HG03442 (cell line): ENCODE results near the gene NSG1.
"Not testable (repeated sequence)": the region's sequence is repeated elsewhere in the genome, so short reads cannot be mapped to it uniquely, and the experiment has no call there.

Source experiments
- ATAC-seq: cut with Tn5 transposase; IDR thresholded peaks from one replicate; pipeline ENCODE4 v1.9.1; 2021; ENCODE audit warnings: mild to moderate bottlenecking, moderate library complexity; ENCODE audit not compliant: unreplicated experiment

Gene NSG1

DNA sequence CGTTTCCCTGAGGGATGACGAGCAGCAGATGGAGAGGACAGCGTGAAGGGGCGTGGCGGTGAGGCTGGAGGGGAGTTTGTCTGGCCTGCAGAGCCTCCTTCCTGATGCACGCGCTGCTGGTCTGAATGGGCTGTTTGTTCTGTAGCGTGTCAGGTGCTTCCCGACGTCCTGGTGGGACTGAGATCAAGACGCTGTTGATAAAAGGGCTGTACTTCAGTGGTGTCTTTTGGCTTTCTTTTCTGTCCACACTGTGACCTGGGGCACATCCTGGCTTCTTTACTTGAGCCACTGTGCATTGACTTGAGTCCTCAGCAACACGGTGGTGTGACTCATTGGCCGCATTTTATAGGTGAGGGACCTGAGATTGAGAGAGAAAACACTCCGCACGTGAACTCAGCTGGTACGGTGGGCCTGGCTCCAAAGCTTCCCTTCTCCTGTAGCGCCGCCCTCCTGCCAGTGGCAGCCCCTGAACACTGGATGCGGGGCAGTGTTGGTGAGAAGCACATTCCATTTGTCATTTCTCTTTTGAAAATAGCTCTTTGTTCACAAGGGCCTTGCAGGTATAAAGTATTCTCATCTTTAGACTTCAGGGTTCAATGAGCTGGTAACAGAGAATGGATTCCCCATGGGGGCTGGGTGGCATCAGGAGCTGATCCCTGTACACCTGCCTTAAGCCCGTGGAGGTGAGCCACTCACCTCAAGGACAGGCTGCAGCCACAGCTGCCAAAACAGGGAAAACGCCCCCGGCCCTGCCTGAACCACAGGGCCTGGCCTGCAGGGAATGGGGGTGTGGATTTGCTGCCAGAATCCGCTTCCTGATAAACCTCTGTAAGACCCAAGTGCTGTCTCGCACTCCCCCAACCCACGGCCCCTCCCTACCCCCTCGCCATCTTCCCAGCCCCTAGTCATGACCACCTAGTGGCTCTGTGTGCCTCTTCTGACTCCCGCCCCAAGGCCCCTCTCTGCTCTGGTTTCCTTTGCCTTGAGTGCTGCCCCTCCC is 29.2 kb downstream of the NSG1 start:
- no peak for ATAC-seq

DNA sequence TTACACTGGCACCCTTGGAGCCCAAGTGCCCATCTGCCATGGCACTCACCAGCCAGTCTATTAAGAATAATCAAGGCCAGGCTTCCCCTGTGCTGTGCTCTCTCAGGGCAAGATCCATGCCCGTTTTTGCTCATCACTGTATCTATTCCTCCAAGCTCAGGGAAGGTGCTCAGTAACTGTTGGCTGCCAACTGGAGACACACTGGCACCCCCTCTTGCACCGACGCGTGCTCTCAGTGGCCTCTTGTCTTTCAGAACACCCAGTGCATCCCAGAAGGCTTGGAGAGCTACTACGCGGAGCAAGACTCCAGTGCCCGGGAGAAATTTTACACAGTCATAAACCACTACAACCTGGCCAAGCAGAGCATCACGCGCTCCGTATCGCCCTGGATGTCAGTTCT is 30.1 kb downstream of the NSG1 start:
- ATAC-seq = no peak

DNA sequence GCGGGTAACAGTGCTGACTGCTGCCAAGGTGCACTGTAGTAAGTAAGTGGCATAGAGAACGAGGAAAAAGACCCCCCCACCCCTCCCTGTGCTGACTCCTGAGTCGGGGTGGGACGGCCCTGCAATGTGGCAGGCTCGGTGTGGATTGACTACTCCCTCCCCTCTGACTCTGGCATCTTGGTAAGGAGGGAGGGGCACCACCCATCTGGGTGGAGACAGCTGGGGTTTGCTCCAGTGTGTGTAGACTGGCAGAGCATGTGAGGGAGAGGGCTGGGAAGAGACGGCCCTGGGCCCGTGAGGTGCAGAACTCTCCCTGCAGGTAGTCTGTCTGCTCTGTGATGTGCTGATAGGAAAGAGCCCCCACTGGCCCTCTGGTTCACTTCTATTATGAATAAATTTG is 31.0 kb downstream of the NSG1 start:
- ATAC-seq = no peak

DNA sequence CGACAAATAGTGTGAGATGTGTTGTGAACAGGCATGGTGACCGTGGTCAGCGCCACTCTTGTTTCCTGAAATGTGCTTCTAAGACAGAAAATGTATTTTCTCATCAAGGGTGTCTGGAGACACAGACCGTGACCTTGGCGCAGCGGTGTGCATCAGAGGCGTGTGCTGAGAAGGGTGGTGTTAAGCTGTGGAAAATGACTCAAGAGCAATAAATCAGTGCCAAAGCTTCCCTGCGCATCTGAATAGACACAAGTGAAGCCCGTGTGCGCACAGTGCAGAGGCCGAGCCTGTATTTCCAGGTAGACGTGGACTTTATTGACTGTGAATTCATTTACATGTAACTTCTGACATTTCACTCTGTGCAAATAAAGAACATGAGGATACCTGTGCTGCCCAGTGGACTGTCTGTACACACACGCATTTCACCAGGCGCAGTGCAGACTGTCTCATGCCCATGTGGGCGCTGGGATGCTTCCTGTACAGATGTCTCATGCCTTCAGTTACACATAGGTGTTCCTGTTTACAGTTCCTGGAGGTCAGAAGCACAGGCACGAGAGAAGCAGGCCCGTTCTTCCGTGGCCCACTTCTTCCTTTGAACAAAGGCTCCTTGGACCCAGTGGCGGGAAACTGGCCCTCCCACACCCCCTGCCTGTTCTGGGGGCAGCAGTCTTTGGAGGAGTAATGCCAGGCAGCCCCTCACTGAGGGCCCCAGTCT is 31.9 kb downstream of the NSG1 start:
- ATAC-seq = no peak

DNA sequence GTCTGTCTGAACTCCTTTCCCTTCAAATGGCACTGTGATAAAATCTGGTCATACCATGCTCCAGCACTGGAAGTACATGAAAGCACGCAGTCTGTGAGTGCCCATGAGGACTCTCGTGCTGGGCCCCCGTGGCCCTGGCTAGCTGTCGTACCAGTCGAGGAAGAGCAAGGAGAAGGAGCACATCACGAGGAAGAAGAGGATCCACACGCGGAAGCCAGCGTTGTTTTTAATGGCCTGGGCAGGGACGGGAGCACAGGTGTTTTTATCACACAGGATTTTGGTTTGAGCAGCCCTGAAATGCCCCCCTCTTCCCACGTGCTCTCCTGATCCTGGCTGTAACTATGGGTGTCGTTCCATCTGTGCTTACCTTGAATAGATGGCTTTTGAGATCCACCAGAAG is 33.0 kb downstream of the NSG1 start:
- ATAC-seq = no peak

DNA sequence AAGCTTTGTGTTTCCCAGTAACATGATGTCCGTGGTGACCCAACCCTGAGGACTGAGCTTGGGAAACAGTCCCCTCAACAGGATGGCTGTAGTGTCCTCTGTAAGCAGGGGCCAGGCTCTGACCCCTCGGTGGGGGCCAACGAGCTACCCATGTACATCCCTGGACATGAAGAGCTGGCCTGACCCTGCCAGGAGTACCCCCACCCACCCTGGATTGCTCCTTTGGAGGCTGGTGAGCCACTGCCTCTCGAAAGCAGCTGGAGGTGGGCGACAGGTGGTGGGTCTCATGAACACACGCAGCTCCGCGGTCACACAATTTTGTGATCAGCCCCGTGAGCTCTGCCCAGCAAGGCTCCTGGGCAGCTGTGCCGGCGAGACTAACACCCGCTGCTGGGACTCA is 33.5 kb downstream of the NSG1 start:
- ATAC-seq = no peak

DNA sequence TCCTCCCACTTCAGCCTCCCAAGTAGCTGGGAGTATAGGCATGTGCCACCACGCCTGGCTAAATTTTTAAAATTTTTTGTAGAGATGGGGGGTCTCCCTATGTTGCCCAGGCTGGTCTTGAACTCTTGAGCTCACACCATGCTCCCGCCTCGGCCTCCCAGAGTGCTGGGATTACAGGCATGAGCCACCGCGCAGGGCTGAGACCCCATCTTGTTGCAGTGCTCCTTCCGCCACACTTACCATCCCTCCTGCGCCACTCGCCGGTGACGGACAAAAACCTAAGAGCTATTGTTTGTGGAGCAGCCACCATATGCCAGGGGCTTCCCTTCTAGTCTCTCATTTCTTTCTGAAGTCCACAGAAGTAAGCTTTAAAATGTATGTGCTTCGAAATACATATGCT is 34.5 kb downstream of the NSG1 start:
- no peak for ATAC-seq

DNA sequence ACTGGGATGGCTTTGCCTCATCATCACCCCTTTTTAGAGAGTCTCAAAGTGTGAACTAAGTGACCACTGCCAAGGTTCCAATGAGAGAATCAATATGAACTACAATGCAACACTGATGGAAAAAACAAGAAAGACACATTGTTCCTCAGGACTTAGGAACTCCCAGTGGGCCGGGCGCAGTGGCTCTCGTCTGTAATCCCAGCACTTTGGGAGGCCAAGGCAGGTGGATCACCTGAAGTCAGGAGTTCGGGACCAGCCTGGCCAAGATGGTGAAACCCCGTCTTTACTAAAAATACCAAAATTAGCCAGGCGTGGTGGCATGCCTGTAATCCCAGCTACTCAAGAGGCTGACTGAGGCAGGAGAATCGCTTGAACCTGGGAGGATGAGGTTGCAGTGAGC is 35.2 kb downstream of the NSG1 start:
- ATAC-seq = not testable (repeated sequence)

DNA sequence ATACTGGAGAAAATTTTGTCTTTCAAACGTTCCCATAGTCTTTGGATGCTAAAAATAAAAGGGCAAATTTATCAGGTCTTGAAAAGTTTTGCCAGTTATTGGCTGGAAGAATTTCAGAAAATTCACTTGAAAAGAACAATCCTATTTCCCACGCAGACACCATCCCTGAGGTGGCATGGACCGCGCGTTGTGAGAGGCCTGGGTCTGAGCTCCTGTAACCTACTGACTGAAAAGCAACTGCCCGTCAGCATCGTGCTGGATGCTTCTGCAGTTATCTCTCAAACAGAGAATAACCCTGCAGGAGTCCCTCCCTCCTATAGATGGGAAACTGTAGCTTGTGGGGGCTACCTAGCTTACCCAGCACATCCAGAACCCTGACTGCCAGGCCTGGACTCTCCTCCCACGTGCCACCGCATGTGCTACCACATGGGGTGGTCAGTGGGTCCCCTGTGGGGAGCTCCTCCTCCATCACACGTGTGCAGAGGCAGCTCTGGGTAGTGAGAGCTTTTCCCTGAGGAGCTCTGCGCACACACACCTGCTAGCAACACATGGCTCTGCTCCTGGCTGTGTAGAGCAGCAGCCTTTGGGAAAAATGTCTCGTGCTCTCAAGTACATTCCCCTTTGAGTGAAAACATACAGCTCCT is 36.1 kb downstream of the NSG1 start:
- ATAC-seq = no peak

DNA sequence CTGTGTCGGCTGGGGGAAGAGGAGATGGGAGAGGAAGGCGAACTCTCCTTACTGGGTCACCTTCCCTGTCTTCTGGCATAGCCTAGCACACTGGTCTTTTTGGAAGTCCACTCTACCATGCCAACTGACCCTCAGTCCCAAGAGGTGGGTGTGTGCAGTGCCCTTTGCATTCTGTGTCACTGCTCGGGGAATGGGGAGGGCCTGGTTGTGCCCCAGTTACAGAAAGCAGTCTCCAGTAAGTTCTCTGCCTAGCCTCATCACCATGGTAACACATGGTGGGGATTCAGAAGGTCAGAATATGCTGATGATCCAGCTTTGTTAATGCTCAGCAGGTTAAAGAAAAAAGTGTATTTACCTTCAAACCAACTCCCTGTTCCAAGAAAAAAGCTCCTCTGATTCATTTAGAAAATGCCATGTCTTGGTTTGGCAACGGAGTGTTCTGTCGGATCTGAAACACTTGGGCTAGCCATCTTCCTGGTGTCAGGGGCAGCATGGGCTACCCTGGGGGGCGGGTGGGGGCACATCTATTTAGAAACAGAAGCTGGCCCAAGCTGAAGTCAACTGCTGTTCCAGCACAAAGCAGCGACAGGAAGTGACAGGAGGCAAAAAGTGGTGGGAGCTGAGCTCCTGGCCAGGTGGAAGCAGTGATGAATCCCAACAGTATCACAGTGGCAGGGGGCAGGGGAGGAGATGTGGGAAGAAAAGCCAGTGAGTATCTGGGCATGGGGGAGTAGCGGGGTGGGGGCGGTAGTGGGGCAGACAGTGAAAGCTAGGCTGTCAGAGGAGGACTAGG is 37.0 kb downstream of the NSG1 start:
- ATAC-seq = no peak

DNA sequence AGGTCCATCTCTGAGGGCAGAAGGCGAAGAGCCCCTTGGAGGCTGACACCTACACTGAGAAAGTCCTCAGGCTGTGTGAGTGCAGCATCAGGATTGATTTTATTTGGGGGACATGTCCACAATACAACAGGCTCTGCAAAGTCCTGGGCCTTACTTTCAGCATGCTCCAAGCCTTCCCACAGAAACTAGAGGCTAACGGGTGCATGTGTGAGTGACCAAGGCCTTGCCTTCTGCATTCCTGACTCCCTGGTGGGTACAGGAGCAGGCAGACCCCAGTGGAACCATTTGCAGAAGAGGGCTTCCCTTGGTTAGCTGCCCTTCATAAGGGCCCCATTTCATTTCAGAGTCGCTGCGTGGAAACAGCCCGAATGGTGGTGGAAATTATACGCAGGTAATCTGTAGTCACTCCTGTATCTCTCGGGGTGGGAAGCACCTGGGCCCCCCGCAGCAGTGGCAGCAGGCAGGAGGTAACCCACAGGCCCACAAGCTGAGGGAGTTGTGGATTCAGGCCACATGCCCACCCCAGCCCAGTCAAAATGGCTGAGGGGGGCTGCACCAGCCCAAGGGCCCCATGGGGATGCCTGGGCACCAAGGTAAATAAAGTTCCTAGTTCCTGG is 37.7 kb downstream of the NSG1 start:
- ATAC-seq = no peak

DNA sequence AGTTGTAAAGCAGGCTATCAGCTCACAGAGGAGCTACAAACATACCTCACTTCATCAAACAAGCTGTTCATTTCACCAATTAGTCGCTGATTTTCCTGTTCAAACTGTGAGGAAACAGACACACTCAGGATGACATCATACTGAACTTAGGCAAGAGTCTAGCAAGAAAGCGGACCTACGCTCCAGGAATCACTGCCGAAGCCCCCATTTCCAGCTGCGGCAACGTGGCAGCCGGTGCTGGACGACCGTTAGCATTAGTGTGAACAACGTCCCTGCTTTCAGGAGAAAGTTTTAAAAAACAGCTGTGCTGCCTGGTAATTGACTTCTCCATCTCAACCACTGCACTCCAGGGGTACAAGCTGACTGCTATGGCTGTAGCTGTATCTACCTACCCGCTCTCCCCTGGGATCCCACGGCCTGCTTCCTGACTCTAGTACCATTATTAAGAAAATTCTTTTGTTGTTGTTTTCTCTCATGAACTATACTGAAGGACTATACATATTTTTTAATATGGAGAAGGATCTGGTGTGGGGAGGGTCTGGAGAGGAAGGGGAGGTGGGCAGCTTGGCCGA is 38.3 kb downstream of the NSG1 start:
- no peak for ATAC-seq

DNA sequence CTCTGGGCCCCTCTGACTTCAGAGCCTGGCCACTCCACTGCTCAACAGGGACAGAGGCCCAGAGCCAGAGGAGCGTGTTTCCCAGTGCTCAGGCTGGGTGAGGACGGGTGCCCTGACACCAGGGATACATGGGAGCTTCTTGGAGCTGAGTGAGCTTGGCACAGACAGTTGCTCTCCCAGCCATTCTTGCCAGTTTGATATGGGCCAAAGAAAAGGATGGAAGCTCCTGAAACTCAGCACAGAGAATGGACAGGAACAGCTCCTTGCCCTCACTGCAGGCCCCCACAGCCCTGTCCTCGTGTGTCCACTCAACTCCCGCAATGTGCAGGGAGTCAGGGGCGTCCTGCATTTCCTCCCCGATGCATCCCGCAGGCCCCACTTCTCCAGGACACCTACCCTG is 38.8 kb downstream of the NSG1 start:
- ATAC-seq = no peak

DNA sequence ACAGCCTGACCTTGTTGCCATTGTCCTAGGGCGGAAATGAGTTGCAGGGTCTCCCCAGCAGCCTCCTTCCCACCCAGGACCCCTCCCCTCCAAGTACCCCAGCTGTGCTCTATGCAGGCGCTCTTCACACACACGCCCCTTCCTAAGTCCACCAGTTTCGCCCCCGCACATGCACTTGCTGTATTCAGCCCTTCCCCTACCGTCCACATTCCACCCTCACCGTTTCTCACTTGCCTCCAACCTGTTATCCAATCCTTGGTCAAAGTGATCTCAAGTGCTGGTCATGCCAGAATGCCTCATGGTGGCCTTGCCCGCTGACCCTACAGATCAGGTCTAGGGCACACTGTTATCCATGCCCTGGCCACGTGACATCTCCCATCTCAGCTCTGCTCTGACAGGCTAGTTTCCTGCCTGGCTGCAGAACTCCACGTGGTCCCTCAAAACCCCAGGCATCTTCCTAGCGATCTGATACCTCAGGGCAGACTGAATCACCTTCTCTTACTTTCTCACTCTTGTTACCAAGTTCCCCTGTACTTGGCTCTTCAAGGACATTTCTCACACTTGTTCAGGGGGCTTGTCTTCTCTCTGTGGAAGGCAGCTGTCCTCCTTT is 39.7 kb downstream of the NSG1 start:
- ATAC-seq = no peak

DNA sequence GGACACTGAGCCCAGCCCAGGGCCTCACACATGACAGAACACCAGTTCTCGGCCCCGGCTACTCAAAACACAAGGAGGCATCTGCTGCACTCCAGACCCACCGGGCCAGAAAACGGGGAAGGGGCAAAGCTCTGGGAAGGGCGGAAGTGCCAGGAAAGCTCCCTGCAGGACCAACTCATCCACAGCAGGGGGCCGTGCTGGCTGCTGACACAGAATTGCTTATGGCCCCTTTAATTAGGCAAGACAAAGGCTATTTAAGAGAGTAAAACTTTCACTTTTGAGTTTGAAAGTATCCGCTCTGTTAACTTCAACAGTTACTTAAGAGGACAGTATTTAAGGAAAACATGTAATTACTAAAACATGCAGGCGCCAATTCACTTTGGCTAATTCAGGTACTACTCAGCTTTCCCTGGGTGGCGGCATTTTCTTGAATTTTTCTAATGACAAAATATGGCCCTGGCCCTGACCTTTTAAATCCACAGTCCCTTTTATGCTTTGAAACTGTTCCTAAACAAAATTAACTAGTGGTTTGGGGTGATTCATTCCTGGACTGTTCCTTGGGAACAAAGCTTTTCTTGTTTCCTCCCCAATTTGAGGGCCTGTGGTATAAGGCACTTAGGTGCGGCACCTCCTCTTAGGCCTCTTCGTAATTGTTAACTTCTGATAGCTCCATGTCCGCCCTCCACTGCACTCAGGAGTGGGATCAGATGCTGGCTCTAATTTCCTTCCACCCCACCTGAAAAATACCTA is 40.4 kb downstream of the NSG1 start:
- ATAC-seq = no peak

DNA sequence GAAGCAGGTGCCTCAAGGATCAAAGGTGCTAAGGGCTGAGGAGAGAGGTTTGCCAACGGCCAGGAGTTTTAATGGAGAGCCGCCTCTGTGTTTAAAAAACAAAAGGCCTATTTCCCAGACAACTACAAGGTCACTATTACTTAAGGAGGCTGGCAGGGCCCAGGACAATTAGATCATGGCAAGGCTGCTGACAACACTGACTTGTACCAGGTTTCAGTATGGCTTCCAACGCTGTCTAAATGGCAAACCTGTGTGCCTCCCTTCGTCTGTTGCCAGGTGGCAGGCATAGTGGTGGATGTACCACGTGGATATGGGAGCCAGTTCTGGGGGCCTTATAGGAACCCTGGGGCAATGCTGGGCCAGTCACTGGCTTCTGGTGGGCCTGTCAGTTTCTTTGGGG is 41.0 kb downstream of the NSG1 start:
- ATAC-seq = no peak

DNA sequence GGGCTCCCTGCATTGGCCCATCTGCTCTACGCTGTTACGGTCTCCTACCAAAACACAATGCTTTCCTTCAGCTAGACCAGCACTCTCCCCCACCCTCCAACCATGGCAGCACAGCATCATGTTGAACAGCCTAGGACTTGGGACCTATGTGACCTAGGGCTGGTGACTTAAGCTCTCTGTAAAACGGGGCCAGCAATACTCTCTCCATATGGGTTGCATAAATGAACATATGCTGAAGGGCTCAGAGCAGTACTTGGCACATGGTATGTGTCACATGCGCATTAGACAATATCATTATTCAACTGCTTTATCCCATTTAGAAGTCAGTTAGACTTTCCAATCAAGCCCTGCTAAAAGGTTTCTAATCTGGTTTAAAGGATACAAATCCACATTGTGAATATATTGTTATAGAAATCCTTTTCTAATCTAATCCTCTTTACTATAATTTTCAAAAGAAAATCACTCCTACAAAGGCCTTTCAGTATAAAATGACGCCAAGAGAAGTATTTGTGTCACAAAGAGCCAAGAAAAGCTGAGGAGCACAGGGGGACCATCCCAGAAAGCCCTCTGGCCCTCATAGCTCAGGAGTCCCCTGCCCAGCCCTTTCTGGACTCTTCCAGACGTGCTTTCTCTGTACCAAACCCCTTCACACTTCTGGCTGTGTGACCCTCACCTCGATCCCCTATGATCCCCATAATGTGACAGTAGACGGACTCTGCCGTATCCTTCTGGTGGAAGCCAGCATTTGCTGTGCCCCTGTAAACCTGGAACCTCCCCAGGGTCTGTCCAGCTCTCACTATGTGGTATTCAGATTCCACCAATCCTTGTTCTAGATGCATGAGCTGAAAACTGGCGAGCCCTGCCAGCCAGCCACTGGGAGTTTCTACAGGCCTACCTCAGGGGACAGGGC is 42.3 kb downstream of the NSG1 start:
- ATAC-seq = no peak
